DOHH2 (cell line): ENCODE results near the gene FKBP1C.
"Not testable (repeated sequence)": the region's sequence is repeated elsewhere in the genome, so short reads cannot be mapped to it uniquely, and the experiment has no call there.

ENCODE experiments used
- H3F3A ChIP-seq: fragments of 200-600 bp; sonication (generic), shearing (Covaris generic); 2 replicates; pipeline ENCODE4 v1.6.0; 2016; ENCODE audit warnings: antibody characterized with exemption, mild to moderate bottlenecking; ENCODE audit not compliant: control insufficient read depth, insufficient read depth
- H3K27ac ChIP-seq: fragments of 200-600 bp; sonication (generic); 2 replicates; pipeline ENCODE4 v1.5.1; 2014; ENCODE audit warnings: low read depth, mild to moderate bottlenecking, low read length, moderate library complexity
- H3K27me3 ChIP-seq: fragments of 200-600 bp; sonication (generic); 2 replicates; pipeline ENCODE4 v1.6.1; 2014; ENCODE audit warnings: mild to moderate bottlenecking, low read length, mixed read lengths; ENCODE audit not compliant: control insufficient read depth
- H3K36me3 ChIP-seq: fragments of 200-600 bp; sonication (generic); 2 replicates; pipeline ENCODE4 v1.6.1; 2014; ENCODE audit warnings: mild to moderate bottlenecking, low read length, moderate library complexity, mixed read lengths; ENCODE audit not compliant: control insufficient read depth
- H3K4me1 ChIP-seq: fragments of 200-600 bp; sonication (generic); 2 replicates; pipeline ENCODE4 v1.6.1; 2014; ENCODE audit warnings: mild to moderate bottlenecking, low read length, mixed read lengths; ENCODE audit not compliant: control insufficient read depth
- H3K4me2 ChIP-seq: fragments of 200-600 bp; sonication (generic); 2 replicates; pipeline ENCODE4 v1.6.0; 2014; ENCODE audit warnings: mild to moderate bottlenecking, low read length, moderate library complexity
- H3K4me3 ChIP-seq: fragments of 200-600 bp; sonication (generic); 2 replicates; pipeline ENCODE4 v1.5.1; 2014; ENCODE audit warnings: mild to moderate bottlenecking, low read length, mixed read lengths
- H3K79me2 ChIP-seq: fragments of 200-600 bp; sonication (generic); 2 replicates; pipeline ENCODE4 v1.6.1; 2014; ENCODE audit warnings: mild to moderate bottlenecking, low read length, mixed read lengths; ENCODE audit not compliant: control insufficient read depth
- H3K9me2 ChIP-seq: fragments of 200-600 bp; sonication (generic); replicated peaks from 2 replicates; pipeline ENCODE4 v1.6.1; 2014; ENCODE audit warnings: mild to moderate bottlenecking, low read length, mixed read lengths; ENCODE audit not compliant: control insufficient read depth
- H3K9me3 ChIP-seq: fragments of 200-600 bp; sonication (generic); 2 replicates; pipeline ENCODE4 v1.6.1; 2014; ENCODE audit warnings: antibody characterized with exemption, low read length, mixed read lengths; ENCODE audit not compliant: control insufficient read depth, insufficient read depth
- H4K20me1 ChIP-seq: fragments of 200-600 bp; sonication (generic); 2 replicates; pipeline ENCODE4 v1.6.0; 2014; ENCODE audit warnings: low read depth, mild to moderate bottlenecking, antibody characterized with exemption, low read length, moderate library complexity; ENCODE audit not compliant: control insufficient read depth, insufficient read depth
- EZH2phosphoT487 ChIP-seq: fragments of 200-600 bp; sonication (generic); IDR thresholded peaks from 2 replicates; pipeline ENCODE4 v1.6.1; 2017; ENCODE audit warnings: borderline replicate concordance, mild to moderate bottlenecking, antibody characterized with exemption, low read length, moderate library complexity, mixed read lengths
- TF ChIP-seq, protein P1 (sequence below): fragments of 200-600 bp; sonication (generic); IDR thresholded peaks from one replicate; pipeline ENCODE4 v1.5.1; 2014; ENCODE audit warnings: antibody characterized with exemption, mild to moderate bottlenecking, low read depth, low read length; ENCODE audit not compliant: poor library complexity, severe bottlenecking

The FKBP1C gene

DNA sequence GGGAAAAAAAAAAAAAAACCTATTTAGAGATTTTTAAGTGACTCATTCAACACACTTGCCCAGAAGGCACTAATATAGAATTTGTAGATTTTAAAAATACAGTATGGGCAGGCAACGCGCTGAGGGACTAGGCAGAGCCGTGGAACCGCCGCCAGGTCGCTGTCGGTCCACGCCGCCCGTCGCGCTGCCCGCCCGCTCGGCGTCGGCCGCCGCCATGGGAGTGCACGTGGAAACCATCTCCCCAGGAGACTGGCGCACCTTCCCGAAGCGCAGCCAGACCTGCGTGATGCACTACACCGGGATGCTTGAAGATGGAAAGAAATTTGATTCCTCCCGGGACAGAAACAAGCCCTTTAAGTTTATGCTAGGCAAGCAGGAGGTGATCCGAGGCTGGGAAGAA, at the start of gene FKBP1C:
FKBP1C (plus strand) TSS at position 127 of the 400 bp plus-strand sequence.
- H3F3A ChIP-seq, H4K20me1 ChIP-seq, H3K9me2 ChIP-seq, H3K4me3 ChIP-seq, H3K36me3 ChIP-seq, H3K9me3 ChIP-seq, H3K4me1 ChIP-seq, H3K79me2 ChIP-seq, H3K4me2 ChIP-seq, H3K27ac ChIP-seq, H3K27me3 ChIP-seq: not testable (repeated sequence)

DNA sequence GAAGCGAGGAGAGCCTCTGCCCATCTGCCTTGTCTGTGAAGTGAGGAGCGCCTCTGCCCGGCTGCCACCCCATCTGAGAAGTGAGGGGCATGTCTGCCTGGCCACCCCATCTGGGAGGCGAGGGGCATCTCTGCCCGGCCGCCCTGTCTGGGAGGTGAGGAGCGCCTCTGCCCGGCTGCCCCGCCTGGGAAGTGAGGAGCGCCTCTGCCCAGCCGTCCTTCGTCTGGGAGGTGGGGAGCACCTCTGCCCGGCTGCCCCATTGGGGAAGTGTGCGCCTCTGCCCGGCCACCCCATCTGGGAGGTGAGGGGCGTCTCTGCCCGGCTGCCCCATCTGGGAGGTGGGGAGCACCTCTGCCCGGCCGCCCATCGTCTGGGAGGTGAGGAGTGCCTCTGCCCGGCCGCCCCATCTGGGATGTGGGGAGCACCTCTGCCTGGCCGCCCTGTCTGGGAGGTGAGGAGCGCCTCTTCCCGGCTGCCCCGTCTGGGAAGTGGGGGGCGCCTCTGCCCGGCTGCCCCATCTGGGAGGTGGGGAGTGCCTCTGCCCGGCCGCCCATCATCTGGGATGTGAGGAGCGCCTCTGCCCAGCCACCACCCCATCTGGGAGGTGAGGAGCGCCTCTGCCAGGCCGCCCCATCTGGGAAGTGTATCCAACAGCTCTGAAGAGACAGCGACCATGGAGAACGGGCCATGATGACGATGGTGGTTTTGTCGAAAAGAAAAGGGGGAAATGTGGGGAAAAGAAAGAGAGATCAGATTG, 47.0 kb upstream of the FKBP1C start:
- not testable (repeated sequence) for H3K4me3 ChIP-seq, H3F3A ChIP-seq, H3K27ac ChIP-seq, H4K20me1 ChIP-seq, H3K79me2 ChIP-seq, H3K9me3 ChIP-seq, H3K36me3 ChIP-seq, H3K27me3 ChIP-seq, H3K9me2 ChIP-seq, H3K4me1 ChIP-seq, H3K4me2 ChIP-seq

DNA sequence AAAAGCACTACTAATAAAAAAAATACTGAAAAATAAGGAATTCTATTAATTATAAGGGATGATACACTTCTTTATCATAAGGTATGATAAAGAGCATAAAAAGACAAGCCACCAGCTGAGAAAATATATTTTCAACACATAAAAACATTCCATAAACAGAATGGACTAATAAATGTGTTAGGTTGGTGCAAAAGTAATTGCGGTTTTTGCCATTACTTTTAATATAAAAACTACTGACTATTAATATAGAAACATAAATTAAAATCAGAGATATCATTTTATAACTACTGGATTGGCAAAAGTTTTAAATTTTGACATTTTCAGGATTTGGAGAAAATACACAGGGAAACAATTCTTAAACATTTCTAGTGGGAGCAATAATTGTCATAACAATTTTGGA, 37.1 kb upstream of the FKBP1C start:
- H3K9me2 ChIP-seq = no peaks in the 10 kb centered on the region

DNA sequence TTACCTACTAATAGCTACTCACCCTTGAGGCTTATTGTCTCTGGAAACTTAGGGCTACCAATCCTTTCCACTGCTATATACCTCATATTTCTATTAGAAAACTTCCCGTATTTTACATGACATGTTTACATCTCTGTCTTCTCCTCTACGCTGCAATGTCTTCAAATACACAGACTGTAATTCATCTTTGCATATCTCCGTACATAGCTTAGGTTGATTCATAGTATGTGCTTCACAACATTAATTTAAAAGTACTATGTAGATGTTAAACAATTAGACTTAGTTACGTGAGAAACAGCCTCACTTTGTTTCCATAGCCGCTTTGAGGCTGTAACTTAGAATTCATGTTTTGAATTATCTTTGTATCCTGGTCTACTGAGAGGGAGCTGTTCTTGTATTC, 35.1 kb upstream of the FKBP1C start:
- H3F3A ChIP-seq = no peaks in the 10 kb centered on the region
- H3K9me3 ChIP-seq = no peaks in the 10 kb centered on the region
- no peaks in the 10 kb centered on the region for H3K9me2 ChIP-seq
- no peaks in the 10 kb centered on the region for H4K20me1 ChIP-seq
- no peaks in the 10 kb centered on the region for H3K4me1 ChIP-seq
- no peak overlapping the region for H3K4me2 ChIP-seq
- TF ChIP-seq EZH2phosphoT487 = no peak
- TF ChIP-seq, protein P1, sequence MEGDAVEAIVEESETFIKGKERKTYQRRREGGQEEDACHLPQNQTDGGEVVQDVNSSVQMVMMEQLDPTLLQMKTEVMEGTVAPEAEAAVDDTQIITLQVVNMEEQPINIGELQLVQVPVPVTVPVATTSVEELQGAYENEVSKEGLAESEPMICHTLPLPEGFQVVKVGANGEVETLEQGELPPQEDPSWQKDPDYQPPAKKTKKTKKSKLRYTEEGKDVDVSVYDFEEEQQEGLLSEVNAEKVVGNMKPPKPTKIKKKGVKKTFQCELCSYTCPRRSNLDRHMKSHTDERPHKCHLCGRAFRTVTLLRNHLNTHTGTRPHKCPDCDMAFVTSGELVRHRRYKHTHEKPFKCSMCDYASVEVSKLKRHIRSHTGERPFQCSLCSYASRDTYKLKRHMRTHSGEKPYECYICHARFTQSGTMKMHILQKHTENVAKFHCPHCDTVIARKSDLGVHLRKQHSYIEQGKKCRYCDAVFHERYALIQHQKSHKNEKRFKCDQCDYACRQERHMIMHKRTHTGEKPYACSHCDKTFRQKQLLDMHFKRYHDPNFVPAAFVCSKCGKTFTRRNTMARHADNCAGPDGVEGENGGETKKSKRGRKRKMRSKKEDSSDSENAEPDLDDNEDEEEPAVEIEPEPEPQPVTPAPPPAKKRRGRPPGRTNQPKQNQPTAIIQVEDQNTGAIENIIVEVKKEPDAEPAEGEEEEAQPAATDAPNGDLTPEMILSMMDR = no peak
- H3K27ac ChIP-seq = no peak overlapping the region
- H3K79me2 ChIP-seq = no peaks in the 10 kb centered on the region
- H3K4me3 ChIP-seq = no peak overlapping the region
- H3K36me3 ChIP-seq = no peaks in the 10 kb centered on the region
- no peaks in the 10 kb centered on the region for H3K27me3 ChIP-seq

More for the DNA sequence above, 37.1 kb upstream of the FKBP1C start:
- no peaks in the 10 kb centered on the region for H3K9me3 ChIP-seq
- H4K20me1 ChIP-seq = no peaks in the 10 kb centered on the region
- H3K27me3 ChIP-seq = no peaks in the 10 kb centered on the region
- no peak overlapping the region for H3K4me3 ChIP-seq
- H3F3A ChIP-seq = no peaks in the 10 kb centered on the region
- no peak for TF ChIP-seq EZH2phosphoT487
- TF ChIP-seq, protein P1 = no peak
- H3K79me2 ChIP-seq = no peaks in the 10 kb centered on the region
- no peak overlapping the region for H3K27ac ChIP-seq
- no peak overlapping the region for H3K4me2 ChIP-seq
- no peaks in the 10 kb centered on the region for H3K36me3 ChIP-seq
- no peaks in the 10 kb centered on the region for H3K4me1 ChIP-seq
